GM18870 (cell line): ENCODE measurements around the gene PGC.

Source experiments
- ATAC-seq: cut with Tn5 transposase; IDR thresholded peaks from one replicate; pipeline ENCODE4 v1.9.1; 2021; ENCODE audit warnings: moderate library complexity; ENCODE audit not compliant: unreplicated experiment

The PGC gene

DNA sequence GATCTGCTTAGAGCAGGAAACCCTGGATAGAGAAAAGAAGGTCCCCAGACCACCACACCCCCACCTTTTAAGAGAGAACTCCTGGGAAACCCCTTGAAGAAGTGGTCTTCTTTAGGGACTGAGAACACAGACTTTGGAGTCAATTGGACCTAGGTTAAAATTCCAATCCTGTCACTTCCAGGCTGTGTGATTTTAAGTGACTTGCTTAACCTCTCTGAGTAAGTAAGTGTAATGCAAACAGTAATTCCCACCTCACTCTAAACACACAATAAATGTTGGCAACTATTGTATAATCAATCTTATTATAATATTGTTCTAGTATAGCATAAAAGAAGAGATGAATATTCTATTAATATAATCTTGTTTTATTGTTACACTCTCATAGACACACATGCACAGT is 15.0 kb downstream of the PGC start:
- no peak for ATAC-seq

DNA sequence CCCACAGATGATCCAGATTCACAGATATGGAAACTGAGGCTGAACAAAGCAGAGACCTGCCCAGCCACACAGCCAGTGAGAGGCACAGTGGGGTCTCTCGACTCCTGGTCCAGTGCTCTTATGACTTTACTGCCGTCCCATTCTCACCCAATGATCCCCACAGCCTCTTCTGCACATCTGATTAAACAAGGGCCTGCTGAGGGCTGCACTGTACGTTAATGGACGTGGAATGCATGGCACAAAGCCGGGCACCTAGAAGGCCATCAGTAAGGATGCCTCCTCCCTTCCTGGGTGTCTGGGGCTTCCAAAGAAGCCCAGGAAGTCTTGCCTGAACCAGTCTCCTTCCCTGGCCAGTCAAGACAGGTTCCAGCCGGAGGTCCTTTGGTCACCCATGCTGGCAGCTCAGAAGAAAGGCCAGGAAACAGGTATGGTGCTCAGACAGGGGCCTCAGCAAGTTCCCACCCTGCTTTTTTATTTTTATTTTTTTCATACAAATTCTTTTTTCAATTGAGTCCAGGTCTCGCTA is 15.6 kb downstream of the PGC start:
- ATAC-seq, result no peak

DNA sequence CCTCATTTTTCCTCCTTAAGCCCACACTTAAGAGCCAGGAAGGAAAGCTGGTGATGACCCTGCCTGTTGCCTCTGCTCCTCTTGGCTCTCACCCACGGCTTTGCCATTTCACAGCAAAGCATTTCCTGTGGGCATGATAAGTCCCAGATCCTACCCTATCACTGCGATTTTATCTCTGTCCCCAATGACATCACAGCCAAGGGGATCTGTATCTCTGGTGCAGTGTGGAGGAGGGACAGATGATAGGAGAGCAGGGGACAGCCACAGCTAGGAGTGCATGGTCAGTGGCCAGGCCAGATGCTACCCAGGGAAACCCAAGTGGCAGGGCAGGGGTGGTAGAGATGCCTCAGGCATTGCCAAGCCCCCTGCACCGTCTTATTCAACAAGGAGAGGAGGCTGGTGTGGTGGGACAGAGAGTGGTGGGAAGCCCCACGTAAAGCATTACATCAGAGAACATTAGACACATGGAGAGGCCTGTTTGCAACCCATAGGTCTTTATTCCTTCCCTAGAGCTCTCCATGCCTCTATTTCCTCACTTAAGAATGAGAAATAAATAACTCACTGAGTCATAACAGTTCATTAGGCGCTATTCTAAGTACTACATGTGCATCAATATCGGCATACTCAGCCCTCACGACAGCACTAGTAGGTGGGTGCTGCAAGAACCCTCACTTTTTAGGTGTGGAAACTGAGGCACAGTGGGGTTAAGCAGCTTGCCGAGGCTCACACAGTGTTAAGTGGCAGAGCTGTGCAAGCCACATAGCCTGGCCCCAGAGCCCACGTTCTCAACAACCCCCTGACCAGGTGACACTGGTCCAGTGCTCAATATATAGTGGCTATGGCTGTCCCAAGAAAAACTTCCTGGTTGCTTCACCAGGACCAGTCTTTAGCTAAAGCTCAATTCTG is 16.4 kb downstream of the PGC start:
- ATAC-seq, result no peak

DNA sequence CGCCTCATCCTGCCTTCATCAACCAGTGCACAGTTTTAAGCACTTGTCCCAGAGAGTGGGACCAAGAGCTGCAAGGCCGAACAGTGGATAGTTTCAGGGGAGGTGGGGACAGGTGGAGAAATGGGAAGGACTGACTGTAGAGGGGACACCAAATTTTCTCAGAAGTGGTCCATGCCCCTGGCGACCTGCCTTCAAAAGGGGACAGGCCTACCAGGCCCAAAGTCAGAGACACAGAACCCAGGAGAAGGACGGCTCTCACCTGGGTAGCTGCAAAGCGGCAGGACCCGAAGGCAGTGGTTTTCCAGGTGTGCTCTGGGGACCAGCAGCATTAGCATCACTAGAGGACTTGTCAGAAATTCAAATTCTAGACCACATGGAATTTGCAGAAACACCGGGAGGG is 17.6 kb downstream of the PGC start:
- ATAC-seq, result no peak

DNA sequence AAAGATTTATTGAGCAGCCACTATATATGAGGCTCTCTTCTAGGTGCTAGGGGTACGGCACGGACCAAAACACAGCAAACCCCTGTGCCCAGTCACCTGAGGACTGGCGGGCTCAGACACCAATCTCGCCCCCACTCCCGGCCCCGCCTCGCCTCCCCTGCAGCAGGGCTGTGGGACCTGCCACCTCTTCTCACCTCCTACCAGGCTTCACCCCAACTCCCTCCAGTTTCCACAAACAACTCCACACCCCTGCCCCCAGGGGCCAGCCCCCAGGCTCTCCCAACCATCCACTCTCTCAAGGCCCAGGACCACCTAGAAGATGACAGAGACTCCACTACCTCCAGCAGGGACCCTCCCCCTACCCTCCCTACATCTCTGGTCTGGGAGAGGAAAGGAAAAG is 18.2 kb downstream of the PGC start:
- ATAC-seq, result no peak

DNA sequence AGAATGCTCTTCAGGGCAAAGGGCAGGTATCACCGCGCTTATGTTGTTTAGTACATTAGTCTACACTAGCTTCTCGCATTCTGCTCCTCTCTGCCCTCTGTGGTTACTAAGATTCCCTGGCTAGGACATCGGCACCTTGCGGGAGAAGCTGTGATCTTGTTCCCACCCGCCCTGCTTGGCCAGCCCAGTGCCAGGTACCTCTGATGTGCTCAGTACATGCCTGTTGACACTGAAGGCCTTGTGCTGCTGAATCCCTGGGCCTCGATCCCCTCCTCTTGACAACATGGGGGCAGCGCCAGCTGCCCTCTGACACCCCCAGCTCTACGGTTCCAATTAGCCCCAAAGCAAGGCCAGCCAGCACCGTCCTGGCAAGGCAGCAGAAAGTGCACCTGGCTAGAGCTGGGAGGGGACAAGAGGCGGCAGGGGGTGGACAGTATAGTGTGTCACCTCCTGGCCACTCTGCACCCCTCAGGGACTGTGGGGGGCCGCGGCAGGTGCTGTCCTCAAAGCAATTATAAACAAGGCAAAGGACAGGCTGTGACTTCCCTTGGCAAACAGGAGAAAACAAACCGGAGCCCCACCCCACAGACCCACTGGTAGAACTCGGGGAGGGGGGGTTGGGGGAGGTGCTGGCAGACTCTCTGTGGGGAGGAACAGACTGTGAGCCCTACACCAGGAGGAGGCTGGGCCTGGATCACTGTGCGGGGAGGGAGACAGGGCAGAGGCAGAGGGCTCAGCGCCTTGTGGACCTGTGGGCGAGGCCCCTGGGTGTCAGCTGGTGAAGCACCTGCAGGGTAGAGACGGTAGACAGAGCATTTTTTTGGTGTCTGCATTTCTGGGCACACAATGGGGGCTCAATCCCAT is 18.9 kb downstream of the PGC start:
- no peak for ATAC-seq

DNA sequence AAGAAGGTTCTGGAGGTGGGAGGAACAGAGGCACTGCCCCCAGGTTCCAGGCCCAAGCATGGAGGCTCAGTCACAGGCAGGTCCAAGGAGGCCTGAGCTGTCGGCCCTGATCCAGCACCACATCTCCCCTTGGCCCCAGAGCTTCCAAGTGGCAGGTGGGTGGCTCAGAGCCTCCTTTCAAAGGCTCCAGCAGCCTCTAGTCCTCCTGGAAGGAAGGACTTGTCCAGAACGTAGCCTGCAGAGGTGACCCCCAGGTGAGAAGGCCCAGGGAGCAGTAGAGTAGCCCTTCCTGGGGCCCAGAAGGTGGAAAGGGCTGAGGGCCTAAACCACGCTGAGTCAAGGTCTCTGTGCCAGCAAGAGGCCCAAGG is 19.5 kb downstream of the PGC start:
- no peak for ATAC-seq

DNA sequence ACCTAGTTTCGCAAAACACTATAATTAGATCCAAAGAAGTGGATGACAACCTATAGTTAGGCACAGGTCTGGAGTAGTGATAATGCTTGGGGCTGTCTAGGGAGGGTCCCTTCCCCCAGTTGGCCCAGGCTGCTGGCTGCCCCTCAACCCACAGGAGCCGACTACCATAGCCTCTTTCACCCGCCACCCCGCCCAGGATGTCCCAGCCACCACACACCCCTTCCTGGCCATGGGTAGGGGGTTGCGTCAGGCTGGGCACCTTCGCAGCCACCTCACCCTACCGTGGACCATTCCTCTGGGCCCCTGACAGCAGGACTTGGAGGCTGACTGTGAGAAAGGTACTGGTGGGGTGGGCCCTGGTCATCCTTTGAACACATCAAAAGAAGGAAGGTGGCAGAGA is 20.3 kb downstream of the PGC start:
- no peak for ATAC-seq

DNA sequence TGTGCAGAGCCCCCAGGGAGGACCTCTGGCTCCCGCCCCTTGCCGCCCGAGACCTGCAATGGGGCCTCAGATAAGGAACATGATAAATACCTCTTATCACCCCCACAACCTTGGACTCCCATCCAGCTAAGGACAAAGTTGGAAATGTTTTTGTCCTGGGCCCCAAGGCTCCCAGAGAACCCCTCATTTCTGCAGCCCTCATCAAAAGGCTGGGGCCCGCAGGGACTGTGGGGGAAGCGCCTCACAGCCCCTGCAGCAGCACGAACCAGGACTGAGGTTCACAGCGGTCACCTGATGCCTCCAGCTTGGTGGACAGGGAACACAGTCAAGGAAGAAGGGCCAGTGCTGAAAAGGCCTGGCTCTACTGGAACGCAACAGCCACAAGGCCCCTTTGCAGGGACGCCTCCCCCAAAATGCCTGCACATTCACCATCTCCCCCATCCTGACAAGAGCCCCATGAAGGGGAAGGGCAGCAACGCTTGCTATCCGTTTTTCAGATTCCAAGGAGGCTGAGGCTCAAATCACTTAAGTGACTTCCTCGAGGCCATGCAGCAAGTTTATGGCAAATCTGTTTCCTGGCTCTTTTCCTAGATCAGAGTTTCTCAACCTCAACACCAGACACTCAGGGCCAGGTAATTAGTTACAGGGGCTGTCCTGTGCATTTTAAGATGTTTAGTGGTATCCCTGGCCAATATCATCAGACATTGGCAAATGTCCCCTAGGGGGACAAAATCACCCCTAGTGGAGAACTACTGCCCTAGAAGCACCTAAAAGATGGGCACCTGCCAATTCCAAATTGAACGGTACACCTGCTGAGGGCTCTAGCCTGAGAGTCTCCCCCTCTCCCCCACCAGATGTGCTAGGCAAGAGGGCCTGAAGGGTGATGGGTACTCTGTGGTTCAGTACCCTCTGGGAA is 22.4 kb downstream of the PGC start:
- no peak for ATAC-seq

DNA sequence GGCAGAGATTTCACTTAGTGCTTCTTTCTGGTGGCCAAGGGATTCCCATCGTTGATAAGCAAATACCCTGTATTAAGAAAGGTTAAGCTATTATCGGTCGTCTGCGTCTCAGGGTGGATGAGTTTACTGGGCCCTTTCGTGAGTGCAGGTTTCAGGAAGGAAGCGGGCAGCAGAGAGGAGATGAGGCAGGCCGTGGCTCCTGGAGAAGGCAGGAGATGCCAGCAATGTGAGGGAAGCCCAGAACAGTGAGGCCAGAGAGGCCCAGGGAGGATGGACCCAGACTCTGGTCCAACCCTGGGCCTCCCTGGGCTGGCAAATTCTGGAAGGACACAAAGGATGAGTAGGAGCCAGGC is 23.0 kb downstream of the PGC start:
- ATAC-seq, result no peak

DNA sequence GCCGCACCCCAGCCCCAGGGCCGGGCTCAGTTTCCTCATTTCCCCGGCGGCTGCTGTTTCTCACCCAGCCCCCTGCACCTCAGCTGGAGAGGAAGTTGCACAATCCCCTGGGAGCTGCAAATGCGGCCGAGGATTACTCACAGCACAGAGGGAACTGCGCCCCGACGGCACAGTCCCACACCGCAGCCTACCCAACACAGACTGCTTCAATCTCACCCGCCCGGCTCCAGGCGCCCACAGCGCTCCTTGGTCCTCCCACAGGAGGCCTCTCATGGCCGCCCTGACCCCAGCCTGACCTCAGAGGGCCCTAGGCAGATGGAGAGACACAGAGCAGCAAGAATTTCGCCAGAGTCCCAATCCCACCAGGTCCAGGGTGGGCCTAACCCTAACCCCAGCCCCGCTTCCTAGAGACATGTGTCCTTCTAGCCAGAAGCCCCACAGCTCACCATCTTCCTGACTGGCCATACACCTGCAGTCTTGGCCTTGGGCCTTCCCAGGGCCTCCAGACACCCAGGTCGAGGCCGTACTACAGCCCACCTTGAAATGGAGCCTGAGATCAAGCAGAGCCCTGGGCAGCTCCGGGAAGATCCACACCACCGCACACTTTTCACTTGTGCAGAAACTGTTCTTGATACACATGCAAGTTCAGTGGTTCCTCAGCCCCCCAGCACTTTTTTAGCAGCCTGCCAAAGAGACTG is 23.5 kb downstream of the PGC start:
- peak; percentile 51 for ATAC-seq

DNA sequence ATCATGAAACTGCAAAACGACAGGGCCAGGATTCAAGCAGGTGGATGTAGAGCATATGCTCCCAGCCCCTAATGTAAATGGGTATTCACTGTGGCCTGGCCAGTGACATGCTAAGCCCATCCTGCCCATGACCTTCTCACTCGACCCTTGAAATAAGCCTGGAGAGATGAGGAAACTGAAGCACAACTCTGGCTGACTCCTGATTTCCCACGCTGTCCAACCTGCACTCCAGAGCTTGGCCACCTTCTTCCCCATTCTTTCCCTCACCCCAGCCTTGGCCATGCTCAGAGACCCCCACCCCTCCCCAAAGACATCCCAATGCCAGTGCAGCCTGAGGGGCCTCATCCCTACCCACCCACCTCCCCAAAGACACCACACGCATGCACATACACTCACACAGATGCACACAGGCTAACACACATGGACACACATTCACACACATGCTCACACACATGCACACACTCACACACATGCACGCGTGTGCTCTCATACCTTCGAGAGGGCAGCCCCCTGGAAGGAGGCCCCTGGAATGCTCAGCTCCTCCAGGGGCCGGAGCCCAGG is 24.1 kb downstream of the PGC start:
- ATAC-seq, result no peak

DNA sequence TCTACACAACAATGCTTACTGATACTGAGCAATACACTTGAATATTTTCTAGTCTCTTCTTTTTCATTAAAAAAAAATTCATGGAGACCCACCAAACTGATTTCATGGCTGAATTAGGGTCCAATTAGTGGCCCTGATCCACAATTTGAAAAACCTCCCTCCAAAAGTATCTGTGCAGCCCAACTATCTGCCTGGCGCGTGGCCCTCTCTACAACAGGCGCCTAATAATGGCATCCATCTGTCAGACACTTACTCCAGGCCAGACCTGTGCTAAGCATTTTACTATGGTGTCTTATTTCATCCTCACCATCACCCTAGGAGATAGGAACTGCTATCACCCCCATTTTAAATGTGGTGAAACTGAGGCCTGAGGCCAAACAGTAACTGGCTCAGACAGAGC is 25.8 kb downstream of the PGC start:
- ATAC-seq, result no peak

DNA sequence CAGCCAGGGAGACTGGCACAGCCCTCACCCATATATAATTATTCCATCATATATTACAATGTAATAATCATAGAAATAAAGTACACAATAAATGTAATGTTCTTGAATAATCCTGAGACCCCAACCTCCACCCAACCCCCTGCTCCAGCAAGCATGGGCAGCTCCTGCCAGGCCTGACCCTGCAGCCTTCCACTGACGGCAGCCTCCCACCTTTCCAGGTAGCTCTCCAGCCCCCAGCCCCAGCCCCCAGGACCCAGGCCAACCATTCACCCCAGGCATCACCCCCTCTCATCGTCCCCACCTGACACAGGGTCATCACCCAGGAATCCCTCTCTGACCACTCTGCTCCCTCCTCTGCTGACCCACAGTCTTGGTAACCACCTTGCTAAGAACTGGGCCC is 26.4 kb downstream of the PGC start:
- no peak for ATAC-seq

DNA sequence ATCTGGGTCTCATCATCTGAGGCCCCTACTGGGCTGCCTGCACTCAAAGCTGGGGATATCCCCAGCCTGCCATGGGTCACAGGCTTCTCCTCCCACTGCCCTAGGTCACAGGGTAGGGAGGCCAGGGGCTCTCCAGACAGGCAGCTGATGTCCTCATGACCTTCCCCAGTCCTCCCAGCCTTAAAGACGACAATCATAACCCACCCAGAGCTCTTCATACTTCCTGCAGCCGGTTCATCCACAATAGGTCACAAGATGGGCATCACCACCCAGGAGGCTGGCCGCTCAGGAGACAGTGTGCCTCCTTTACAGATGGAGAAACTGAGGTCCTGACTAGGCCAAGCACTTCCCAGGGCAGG is 27.0 kb downstream of the PGC start:
- ATAC-seq, result no peak

DNA sequence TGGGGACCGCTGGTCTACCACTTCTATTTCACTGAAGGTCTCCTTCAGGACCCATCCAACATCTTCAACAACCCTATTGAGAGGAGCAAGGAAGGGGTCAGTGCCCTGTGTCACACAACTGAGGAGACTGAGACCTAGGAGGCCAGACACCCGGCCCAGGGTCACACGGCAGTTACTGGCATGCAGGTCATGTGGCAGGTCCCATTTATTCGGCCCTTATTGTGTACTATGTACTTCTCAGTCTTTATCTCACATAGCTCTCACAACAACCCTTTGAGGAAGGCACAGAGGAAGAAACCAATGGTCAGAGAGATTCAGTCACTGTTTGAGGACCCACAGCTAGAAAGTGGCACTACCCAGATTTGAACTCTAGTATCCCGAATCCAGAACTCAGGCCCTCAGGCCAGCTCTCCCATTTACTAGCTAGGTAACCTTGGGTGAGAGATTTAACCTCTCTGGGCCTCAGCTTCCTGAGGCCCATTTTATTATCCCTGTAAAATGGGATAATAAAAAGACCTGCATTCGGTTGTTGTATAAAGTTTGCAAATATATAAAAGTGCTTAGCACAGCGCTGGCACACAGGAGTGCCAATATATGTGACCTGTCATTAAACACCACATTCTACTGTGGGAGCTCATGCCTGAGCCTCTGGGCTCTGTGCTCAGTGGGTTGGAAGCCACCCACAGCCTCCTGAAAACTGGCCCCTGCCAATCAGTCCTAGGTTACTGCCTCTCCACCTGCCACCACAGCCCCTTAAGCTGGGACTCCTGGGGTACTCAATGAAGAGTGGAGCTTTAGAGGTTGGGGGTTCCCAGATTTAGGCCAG is 27.5 kb downstream of the PGC start:
- no peak for ATAC-seq

DNA sequence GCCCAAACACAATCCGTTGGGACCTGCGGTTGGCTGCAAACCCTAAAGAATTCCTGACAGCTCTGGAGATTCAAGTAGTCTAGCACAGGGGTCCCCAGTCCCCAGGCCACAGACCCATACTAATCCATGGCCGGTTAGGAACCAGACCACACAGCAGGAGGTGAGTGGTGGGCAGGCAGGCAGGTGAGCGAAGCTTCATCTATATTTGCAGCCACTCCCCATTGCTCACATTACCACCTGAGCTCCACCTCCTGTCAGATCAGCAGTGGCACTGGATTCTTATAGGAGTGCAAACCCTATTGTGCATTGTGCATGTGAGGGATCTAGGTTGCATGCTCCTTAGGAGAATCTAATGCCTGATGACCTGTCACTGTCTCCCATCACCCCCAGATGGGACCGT is 28.4 kb downstream of the PGC start:
- ATAC-seq, result no peak

DNA sequence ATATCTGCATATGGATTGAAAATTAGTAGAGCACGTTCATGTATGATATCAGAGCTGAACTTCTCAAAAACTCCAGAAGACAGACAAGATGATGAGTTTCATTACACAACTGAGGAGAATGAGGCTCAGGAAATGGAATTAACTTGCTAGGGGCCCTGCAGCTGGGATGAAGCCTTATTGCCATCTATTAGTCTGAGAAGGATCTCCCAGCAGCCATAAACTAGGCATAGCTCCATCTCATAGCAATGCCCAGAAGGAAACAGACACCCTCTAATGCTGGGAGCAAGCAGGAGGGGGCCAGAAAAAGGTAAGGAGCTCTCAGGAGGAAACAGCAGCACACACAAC is 29.8 kb downstream of the PGC start:
- no peak for ATAC-seq
